Heart left ventricle (tissue), 13 donors: ENCODE results near the gene PLCB3.

Source experiments
- CTCF ChIP-seq, 12 donors: fragments of 200-600 bp; sonication (generic) in 4 of 12; IDR thresholded peaks; one replicate each; pipeline versions ENCODE4 v1.5.0 to v1.8.0; 2018 to 2022; ENCODE audit warnings: antibody characterized with exemption in 12 of 12, mild to moderate bottlenecking in 5 of 12
- POLR2A ChIP-seq, 2 donors: fragments of 450-650 bp; IDR thresholded peaks; one replicate each; pipeline ENCODE4 v1.6.1; 2017; ENCODE audit warnings: antibody characterized with exemption in 2 of 2, mild to moderate bottlenecking in 2 of 2, moderate library complexity in 2 of 2
- donor health status: ischemic (EF 13 %, LVEDD 7.1; RV severe dilation, severe dysfunction).
- donor health status: DM: no; HTN: yes; CAD: no.
- donor health status: DM: no; HTN: no; CAD: no.
- donor health status: ischemic (EF 25% LVEDD 6.9; RV normal size, moderate dysfunction).
- donor health status: ischemic (EF 25% LVEDD 5.7; RV mildly dilated, moderate dysfunction).
- donor health status: ischemic (EF 35%, LVEDD 5.7; RV mildly dilated, moderate dysfunction).
- donor health status: nonischemic (EF 11% LVEDD 7.7; RV severe dilation, severe dysfunction).
- donor health status: DM: yes; HTN: yes; CAD: no.
- donor health status: PGD.
- donor health status: ischemic (EF 29% LVEDD 5.4; RV normal size, mild dysfunction).
- donor health status: nonischemic (EF 23%, LVEDD 6.1; RV moderate dilation, normal function).

GRCh38 chr11:64290352-64291261 lies 39.3 kb downstream of the PLCB3 start:
- TF ChIP-seq CTCF (IDR thresholded peaks at IDR 0.05) (no peak), POLR2A (IDR thresholded peaks at IDR 0.05) (no peak)
